Measurements from ENCODE around the gene IL20RB. TPM values are rescaled to one million over a fixed set of nuclear protein-coding genes. Genes with fewer than 3 reads are reported as not detected.
"Not testable (repeated sequence)": the region's sequence is repeated elsewhere in the genome, so short reads cannot be mapped to it uniquely, and the experiment has no call there.

IL20RB gene
- total RNA-seq, 1 experiment from 2014 or later: 2.4 TPM

DNA sequence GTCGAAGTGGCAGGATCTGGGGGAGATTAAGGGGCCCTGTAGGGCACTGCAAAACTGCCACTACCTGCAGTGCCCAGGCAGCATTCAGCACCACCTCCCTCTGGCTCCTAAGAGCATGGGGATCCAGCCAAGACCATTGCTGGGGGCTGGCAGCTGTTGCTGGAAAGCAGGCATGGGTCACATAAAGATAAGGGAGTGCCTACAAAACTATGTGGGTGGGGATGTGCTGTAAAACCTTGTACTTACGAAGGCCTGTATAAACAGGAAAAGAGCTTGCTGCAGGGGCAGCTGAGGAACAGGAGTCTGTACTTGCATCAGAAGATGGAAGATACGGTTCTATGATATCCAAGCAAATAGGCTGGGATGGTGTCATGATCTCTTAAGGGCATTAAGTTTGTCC lies 27.1 kb downstream of the IL20RB start:
- DNase-seq (ENCODE audit: low read depth): peak; percentile 64

DNA sequence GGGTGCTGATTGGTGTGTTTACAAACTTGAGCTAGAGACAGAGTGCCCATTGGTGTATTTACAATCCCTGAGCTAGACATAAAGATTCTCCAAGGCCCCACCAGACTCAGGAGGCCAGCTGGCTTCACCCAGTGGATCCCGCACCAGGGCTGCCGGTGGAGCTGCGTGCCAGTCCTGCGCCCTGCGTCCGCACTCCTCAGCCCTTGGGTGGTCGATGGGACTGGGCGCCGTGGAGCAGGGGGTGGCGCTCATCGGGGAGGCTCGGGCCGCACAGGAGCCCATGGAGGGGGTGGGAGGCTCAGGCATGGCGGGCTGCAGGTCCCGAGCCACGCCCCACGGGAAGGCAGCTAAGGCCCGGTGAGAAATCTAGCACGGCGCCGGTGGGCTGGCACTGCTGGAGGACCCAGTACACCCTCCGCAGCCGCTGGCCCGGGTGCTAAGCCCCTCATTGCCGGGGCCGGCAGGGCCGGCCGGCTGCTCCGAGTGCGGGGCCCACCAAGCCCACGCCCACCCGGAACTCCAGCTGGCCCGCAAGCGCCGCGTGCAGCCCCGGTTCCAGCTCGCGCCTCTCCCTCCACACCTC lies 29.7 kb downstream of the IL20RB start:
- not testable (repeated sequence) for DNase-seq (ENCODE audit: low read depth)

DNA sequence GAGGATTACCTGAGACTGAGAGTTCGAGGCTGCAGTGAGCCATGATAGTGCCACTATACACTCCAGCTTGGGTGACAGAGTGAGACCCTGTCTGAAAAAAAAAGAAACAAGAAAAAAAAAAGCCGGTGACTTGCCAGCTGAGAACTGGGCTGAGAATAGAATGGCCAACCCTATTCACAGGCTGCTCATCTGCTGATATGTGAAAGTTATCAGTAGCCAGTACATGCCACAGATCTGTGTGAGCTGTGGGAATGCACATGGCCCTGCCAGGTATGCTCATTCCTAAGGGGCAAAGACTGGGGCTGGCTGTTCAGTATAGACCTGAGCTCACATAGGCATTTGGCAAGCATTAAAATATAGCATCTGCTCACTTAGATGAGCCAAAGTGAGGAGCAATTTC lies 30.9 kb downstream of the IL20RB start:
- DNase-seq (ENCODE audit: low read depth): no peak

DNA sequence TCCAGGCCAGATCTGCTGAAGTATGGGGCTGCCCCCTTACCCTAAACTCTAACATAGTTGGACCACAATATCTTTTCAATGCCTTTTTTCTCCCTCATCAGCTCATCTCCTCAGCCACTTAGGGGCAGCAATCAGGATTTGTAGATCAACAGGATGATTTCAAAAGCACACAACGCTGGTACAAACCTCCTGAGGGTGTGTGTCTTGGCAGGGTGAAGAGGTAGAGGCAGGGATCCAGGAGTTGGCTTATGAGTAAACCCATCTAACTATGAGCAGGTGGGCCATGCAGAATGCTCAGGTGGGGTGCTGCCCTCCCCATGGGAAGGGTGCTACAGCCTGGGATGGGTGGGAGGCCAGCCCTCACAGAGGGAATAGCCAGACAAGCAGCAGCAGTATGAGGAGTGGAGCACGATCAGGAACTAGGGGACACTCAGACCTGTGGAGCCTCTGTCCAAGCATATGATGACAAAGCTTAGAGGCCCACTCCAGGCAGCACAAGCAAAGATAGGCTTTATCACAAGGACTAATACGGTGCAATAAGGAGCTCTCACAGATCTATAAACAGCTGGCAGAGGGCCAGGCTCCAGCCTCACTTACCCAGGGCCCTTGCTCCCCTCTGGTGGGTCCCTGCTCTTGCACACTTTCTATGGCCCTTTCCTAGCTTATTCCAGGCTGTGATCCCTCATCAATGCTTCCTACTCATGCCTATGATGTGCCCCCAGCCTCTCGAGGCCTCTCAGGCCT lies 32.2 kb downstream of the IL20RB start:
- no peak for DNase-seq (ENCODE audit: low read depth)

DNA sequence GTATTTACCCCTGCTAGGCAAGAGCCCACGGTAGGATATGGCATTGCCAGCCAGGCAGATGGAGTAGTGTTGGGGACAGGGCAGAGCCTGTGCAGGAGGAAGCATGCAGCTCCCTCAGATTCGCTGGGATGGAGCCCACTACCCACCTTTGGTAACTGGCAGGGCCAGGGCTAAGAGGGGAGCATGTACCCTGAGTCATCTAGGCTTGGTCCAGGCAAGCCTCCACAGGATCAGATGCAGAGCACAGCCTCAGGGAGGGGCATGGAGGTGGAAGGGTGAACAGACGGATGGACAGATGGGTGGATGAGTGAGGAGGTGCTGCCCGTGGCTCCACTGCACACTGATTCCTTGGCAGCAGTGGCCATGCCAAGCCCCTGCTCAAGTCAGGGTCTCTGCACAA lies 33.0 kb downstream of the IL20RB start:
- no peak for DNase-seq (ENCODE audit: low read depth)

DNA sequence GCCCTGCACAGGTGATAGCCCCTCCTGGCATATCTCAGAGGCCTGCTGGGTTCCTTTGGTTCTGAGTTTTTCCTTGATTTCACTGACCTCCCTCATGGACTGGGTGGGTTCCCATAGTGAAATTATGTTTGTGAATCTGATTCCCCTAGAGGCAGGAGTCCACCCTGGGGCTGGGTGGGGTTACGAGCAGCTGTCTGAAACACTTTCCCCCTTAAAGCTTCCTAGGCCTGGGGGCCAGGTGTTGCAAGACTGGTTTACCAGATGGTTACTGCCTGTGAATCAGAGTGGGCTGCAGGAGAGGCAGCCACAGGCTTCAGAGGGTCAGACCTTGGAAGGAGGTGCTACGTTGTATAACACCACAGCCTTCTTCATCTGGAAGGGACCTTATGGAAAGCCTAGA lies 34.3 kb downstream of the IL20RB start:
- no peak for DNase-seq (ENCODE audit: low read depth)

DNA sequence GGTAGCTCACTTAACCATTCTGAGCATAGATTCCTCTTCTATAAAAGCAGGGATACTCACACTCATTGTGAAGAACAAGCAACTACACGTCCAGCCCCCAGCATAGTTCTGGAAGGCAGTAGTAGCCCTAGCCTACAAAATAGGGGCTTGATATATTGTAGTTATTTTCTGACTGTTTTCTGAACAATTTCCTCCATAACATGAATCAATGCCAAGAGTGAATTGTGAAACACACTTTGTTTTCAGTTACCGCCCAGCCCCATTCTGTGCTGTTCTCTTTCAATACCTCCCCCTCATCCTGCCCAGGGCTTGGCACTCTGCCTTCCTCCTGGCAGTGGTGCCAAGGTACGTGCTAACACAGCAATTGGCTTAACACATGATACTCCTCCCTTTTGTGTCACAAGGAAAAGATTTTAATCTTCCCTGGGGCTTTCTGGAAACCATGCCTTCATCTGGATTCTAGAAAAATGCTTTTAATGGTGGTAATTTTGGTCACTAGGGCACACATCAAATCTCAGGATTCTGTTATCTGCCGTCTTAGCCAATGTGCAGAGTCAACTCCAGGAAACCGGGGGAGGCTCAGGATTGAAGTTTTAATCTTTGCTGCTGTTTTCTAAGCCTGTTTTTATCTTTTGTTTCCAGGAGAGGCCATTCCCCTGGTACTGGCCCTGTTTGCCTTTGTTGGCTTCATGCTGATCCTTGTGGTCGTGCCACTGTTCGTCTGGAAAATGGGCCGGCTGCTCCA lies 37.2 kb downstream of the IL20RB start:
- DNase-seq (ENCODE audit: low read depth): peak; percentile 97

DNA sequence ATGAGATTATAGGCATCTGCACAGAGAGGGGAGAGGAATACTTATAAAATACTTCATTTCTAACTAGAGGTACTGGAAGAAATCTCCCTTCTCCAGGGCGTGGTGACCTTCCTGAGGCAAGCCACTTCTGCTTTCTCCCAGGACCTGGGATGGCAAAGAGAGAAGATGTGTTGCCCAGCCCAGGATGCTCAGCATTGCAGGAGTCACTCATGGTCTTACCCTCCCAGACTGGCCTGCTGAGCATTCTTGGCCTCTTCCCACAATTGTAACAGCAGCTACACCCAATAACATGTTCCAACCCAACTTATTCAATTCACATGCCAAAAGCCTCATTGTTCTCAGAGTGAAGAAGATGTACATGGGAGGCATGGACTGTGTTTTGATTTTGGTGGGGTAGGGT lies 37.9 kb downstream of the IL20RB start:
- no peak for DNase-seq (ENCODE audit: low read depth)

DNA sequence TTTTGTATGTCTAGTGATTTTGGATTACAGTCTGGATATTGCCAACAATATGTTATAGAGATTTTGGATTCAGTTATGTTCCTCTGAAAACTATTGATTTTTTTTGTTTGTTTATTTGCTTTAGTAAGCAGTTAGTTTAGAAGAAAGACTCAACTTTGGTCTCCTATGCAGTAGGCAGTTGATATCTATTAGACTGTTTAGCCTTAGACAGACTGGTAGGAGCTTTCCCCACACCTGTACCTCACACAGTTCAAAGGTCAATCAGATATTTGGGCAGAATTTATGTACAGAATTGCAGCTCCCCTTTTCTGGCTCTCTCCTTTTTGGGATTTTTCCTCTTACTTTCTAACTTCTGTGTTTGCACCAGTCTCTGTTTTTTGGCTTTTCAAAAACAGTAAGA lies 42.3 kb downstream of the IL20RB start:
- DNase-seq (ENCODE audit: low read depth): no peak

DNA sequence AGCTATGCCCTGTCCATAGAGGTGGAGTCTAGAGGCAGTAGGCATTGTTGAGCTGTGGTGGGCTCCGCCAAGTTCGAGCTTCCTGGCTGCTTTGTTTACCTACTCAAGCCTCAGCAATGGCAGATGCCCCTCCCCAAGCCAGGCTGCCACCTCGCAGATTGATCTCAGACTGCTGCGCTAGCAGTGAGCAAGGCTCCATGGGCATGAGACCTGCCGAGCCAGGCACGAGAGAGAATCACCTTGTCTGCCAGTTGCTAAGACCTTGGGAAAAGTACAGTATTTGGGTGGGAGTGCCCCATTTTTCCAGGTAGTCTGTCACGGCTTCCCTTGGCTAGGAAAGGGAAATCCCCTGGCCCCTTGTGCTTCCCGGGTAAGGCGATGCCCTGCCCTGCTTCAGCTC lies 49.6 kb downstream of the IL20RB start:
- DNase-seq (ENCODE audit: low read depth): not testable (repeated sequence)

DNA sequence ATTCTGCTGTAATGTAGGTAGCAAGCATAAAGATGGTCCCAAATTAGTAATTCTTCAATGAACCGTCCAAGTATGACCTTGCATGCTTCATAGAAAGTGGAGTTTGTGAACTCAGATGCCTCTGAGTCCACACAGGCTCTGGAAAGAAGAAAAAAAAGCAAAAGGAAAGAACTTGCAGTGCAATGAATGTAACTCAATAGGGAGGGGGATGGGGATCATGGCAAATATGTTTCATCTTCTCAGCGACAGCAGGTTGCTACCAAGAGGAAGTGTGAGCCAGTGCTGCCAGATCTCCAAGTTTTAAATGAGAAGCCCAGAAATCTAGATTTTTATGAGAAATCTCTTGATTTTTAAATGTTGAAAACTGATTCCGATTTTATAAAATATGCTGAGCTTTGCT lies 50.3 kb downstream of the IL20RB start:
- no peak for DNase-seq (ENCODE audit: low read depth)

DNA sequence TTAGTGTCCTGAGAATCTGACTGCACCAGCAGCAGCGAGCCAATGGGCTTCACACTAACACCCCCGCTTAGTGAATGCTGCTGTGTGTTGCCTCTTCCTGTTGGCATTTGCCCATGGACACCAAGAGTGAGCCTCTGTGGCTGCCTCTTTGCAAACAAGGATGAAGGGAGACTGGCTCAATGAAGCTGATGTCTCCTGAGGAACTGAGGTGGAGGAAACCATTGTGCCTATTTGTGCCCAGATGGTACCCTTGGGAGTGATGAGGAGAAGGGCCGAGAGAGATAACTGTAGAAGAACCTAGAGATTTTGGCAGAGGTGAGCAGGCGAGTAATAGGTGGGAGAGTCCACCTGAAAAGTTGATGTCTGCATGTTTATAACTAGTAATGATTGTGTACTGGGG lies 51.2 kb downstream of the IL20RB start:
- DNase-seq (ENCODE audit: low read depth): no peak

DNA sequence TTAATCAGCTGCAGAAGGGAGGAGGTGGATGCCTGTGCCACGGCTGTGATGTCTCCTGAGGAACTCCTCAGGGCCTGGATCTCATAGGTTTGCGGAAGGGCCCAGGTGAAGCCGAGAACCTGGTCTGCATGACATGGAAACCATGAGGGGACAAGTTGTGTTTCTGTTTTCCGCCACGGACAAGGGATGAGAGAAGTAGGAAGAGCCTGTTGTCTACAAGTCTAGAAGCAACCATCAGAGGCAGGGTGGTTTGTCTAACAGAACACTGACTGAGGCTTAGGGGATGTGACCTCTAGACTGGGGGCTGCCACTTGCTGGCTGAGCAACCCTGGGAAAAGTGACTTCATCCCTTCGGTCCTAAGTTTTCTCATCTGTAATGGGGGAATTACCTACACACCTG lies 52.4 kb downstream of the IL20RB start:
- no peak for DNase-seq (ENCODE audit: low read depth)

DNA sequence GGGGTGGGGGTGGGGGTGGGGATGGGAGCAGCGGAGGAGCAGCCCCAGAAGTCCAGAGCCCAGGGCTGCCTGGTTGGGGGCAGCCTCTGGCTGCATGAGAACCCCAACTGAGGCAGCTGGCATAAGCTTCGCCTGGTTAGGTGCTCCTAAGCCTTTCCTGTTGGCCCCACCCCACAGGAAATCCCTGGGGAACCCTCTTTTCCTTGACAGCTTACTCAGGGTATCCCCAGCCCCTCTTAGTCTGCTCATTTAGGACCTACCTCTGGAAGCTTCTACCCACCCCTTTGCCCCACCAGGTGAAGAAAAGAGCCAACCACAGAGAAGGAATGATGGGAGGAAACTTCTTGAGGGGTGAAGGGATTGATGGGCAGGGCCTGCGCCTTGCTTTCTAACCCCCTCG lies 53.4 kb downstream of the IL20RB start:
- DNase-seq (ENCODE audit: low read depth): no peak

DNA sequence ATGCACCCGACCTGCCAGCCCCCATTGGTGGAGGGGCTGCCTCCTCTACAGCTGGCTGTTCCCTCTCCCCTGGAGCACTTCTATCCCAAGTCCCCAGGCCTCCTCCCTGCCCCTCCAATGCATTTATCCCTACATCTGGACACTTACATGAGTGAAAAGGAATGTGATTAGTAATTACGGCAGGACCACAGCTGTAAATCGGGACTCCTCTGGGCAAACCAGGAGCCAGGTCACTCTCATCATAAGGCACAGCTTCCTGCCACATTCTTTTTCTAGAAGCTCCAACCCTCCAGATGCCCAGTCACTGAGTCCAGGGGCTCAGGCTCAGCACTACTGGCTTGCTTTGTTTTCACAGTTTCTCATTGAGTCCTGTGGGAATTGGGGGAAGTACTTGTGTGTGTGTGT lies 54.3 kb downstream of the IL20RB start:
- DNase-seq (ENCODE audit: low read depth): peak; percentile 60

DNA sequence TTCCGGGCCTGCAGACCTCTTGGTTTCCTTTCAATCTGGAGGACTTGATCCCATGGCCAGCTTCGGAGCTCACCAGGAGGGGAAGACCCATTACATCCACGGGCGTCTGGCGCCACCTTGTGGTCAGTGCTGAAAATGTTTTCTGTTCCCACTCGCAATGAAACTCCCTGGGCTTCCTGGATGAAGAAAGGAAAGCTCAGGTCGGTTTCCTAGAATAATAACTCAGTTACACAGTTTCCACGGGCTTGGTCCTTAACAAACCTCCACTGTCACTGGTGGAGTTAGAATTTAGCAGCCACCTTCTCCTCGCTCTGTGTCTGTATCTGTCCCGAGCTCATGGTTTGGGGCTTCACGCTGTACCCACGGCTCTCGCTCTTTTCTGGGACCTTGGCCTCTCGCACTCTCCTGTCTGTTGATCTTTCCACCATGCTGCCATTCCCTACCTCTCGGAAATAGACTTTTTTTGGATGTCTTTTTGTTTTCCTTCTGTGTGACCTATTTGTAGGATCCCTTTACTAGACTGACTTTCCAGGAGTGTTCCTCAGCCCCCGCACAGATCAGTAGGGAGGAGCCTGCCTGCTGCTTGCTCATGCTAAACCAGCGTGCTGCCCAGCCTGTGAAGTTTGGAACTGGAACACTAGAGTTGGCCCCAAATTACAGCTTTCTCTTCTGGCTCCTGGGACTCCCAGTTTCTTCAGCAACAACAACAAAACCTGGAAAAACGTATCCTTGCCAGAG lies 56.3 kb downstream of the IL20RB start:
- peak; percentile 92 for DNase-seq (ENCODE audit: low read depth)

DNA sequence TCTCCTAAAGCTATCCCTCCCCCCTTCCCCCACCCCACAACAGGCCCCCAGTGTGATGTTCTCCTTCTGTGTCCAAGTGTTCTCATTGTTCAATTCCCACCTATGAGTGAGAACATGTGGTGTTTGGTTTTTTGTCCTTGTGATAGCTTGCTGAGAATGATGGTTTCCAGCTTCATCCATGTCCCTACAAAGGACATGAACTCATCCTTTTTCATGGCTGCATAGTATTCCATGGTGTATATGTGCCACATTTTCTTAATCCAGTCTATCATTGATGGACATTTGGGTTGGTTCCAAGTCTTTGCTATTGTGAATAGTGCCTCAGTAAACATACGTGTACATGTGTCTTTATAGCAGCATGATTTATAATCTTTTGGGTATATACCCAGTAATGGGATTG lies 59.5 kb downstream of the IL20RB start:
- not testable (repeated sequence) for DNase-seq (ENCODE audit: low read depth)

DNA sequence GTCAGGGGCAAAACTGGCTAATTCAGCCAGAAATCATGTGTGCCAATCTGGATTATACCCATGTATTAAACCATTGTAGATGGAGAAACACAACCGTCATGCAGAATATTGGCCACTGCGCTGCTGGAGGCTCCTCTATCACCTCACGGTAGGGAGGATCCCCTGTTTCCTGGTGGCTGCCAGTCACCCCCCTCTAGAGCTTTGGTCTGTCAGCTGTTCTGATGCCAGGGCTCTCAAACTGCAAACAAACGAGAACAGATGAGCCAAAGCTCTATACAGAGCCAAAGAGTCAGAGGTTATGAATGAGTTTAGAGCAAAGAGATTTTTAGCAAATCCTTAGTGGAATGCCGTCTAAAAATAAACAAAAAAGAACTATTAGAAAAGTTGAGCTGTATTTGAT lies 62.5 kb downstream of the IL20RB start:
- DNase-seq (ENCODE audit: low read depth): no peak

DNA sequence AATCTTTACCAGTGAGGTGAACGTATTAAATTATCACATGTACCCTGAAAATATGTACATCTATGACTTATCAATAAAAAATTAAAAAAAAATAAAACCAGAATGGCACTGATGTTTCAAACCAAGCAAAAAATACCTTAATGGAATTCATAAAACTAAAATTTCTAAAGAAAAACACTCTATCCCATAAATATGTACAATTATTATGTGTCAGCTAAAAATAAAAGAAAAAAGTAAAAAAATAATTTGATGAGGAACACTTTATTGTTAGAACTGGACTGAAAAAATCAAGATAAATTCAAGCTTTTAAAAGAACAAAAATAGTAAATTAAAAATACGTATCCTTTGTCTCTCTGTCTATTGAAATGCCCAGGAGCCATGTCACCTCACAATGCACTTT lies 63.1 kb downstream of the IL20RB start:
- no peak for DNase-seq (ENCODE audit: low read depth)

DNA sequence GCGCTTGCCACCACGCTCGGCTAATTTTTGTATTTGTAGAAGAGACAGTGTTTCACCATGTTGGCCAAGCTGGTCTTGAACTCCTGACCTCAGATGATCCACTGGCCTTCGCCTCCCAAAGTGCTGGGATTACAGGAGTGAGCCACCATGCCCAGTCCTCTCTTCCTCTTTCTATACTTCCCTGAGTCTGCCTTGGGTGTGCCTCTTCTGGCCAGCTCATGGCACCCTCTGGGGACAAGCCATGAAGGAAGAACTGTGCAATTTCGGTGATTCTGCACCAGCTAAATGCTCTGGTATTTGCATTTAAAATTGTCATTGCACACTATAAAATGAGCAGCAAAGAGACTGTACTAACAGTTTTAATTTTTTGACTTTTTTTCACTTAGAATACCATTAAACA lies 66.6 kb downstream of the IL20RB start:
- DNase-seq (ENCODE audit: low read depth): no peak

DNA sequence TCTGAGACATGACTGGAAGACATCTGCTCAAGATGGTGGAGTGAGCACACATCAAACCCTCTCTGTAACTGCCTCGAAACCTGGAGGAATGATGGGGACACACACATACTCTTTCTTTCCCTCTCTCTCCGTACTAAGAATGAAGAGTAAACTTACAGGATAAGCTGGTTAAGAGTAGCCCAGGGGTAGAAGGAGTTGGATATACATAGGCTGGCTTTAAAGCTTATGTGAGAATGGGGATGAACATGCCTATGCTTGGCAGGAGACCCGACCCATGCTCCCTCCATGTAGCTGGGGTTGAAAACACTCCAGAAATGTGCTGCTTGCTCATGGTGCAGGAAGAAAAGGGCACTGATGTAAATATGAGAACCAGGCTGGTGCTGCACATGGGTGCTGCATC lies 68.9 kb downstream of the IL20RB start:
- no peak for DNase-seq (ENCODE audit: low read depth)

DNA sequence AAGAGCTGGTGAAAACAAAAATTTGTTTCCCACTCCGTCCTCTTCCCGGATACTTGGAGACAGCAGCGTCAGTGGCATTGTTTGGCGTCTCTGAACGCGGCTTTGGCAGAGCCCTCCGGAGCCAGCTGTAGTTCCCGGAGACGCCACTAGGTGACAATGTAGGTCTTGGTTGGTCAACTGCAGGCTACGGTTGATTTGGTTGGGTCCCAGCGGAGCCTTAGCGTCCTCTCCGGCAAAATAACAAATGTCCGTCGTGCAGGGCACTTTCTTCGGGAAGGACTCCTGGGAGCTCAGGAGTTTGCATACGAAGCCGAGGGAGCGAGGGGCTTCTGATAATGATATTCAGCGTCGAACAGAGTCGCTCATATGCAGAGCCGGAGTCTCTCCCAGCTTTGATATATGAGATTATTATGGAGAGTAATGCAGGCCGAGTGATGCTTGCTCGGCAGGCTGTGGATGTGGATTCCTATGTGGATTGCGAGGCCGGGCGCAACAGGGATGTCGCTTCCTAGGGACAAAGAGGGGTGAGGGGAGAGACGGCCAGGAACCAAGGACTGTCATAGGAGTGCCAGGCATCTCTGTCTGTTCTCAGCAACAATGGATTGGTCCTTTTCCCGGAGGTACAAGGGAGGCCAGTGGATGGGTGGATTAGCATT lies 74.8 kb downstream of the IL20RB start:
- peak; percentile 79 for DNase-seq (ENCODE audit: low read depth)

Data from M059J (cell line).